Left ventricle myocardium inferior (tissue), 1 donor: ENCODE measurements around the gene SMIM44. TPM values are rescaled to one million over a fixed set of nuclear protein-coding genes. Genes with fewer than 3 reads are reported as not detected.
"Not testable (repeated sequence)": the region's sequence is repeated elsewhere in the genome, so short reads cannot be mapped to it uniquely, and the experiment has no call there.

Source experiments
- DNase-seq: peaks from one replicate; pipeline ENCODE4 v3.0.0-alpha.2; 2020
- H3K27ac ChIP-seq: fragments of 200-600 bp; replicated peaks from 2 replicates; pipeline ENCODE4 v1.8.0; 2021
- H3K27me3 ChIP-seq: fragments of 200-600 bp; 2 replicates; pipeline ENCODE4 v1.8.0; 2021; ENCODE audit warnings: low read depth
- H3K36me3 ChIP-seq: fragments of 200-600 bp; 2 replicates; pipeline ENCODE4 v1.8.0; 2021
- H3K4me1 ChIP-seq: fragments of 200-600 bp; 2 replicates; pipeline ENCODE4 v1.8.0; 2021
- H3K4me3 ChIP-seq: fragments of 200-600 bp; 2 replicates; pipeline ENCODE4 v1.8.0; 2021; ENCODE audit warnings: mild to moderate bottlenecking, moderate library complexity
- H3K9me3 ChIP-seq: fragments of 200-600 bp; replicated peaks from 2 replicates; pipeline ENCODE4 v1.8.0; 2021
- intact Hi-C: fragments of 100-400 bp; cut with micrococcal nuclease; formaldehyde crosslinking; loops from one replicate; pipeline ENCODE4 v1.11.0; 2022
- total RNA-seq: library from RNA; stranded (reverse); fragmentation: NEBNext Ultra II Directional; extraction: Animal tissue kit (Norgen Biotek cat#: 25700); gene quantifications from one replicate; pipeline ENCODE4 v1.2.1, GENCODE V29; 2021
- TF ChIP-seq, protein P1 (sequence below): fragments of 200-600 bp; IDR thresholded peaks from 2 replicates; pipeline ENCODE4 v1.8.0; 2021; ENCODE audit warnings: antibody characterized with exemption, mild to moderate bottlenecking, borderline replicate concordance
- donor health status: DM: no; HTN: yes; CAD: no; lungs with severe emphysema.

The SMIM44 gene
- total RNA-seq, 1 donor from 2014 or later = not detected

DNA sequence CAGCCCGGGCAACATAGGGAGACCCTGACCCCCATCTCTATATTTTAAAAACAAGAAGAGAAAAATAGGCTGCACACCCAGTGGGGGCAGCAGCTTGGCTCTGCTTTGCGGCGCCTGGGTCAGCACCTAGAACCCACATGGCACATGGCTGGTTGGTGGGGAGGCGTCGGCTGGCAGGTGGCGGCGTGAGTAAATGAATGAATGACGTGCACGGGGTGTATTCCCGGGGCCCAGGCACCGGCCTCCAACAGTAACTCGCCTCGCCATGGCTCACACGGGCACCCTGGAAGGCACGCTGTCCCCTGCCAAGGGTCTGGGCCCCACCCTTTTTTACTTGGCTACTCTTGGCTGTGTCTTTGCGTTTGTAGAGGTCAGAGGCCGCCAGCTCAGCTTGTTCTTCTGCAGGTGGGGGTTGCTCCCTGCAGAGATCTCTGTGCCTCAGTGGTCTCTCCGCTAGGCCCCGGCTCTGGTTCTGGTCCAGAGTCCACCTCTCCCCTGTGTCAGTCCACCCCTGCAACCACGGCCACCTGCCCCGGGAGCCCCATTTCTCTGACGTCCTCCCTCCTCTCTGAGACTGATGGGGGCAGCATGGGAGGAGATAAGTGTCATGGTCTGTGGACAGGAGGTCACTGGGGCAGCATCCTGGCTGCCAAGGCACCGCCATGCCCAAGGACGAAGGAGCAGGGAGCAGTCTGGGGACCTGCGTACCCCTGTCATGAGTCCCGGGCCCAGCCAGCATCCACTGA is 28.4 kb upstream of the SMIM44 start:
- H3K4me3 ChIP-seq = no peak overlapping the region
- no peak overlapping the region for H3K27ac ChIP-seq
- DNase-seq = no peak
- H3K27me3 ChIP-seq = no peaks in the 10 kb centered on the region
- peaks cover 14% of the 10 kb centered on the region for H3K36me3 ChIP-seq
- TF ChIP-seq, protein P1, sequence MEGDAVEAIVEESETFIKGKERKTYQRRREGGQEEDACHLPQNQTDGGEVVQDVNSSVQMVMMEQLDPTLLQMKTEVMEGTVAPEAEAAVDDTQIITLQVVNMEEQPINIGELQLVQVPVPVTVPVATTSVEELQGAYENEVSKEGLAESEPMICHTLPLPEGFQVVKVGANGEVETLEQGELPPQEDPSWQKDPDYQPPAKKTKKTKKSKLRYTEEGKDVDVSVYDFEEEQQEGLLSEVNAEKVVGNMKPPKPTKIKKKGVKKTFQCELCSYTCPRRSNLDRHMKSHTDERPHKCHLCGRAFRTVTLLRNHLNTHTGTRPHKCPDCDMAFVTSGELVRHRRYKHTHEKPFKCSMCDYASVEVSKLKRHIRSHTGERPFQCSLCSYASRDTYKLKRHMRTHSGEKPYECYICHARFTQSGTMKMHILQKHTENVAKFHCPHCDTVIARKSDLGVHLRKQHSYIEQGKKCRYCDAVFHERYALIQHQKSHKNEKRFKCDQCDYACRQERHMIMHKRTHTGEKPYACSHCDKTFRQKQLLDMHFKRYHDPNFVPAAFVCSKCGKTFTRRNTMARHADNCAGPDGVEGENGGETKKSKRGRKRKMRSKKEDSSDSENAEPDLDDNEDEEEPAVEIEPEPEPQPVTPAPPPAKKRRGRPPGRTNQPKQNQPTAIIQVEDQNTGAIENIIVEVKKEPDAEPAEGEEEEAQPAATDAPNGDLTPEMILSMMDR = no peak
- H3K9me3 ChIP-seq = no peaks in the 10 kb centered on the region
- intact Hi-C loops = no loop called here
- H3K4me1 ChIP-seq = peaks cover 71% of the 10 kb centered on the region

DNA sequence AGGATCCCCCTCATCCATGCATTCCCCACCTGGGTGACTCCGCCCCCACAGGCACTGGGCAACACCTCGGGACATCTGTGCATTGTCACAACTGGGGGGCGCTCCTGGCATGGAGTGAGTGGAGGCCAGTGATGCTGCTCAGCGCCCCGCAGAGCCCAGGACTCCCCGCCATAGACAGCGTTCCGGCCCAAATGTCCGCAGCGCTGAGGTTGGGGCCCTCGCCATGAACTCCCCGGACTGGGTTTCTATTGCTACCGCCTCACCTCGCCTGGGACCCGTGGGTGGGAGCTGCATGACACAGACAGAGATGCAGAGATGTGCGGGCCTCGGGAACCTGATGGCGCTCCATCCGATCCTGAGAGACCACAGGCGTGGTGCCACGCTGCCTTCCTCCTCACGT is 27.5 kb upstream of the SMIM44 start:
- DNase-seq = no peak
- Histone ChIP-seq H3K27me3 (no peaks in the 10 kb centered on the region), H3K4me1 (peaks cover 70% of the 10 kb centered on the region), H3K4me3 (no peak overlapping the region), H3K36me3 (peaks cover 14% of the 10 kb centered on the region), H3K9me3 (no peaks in the 10 kb centered on the region), H3K27ac (no peak overlapping the region)
- intact Hi-C loops = no loop called here
- TF ChIP-seq, protein P1 = no peak

DNA sequence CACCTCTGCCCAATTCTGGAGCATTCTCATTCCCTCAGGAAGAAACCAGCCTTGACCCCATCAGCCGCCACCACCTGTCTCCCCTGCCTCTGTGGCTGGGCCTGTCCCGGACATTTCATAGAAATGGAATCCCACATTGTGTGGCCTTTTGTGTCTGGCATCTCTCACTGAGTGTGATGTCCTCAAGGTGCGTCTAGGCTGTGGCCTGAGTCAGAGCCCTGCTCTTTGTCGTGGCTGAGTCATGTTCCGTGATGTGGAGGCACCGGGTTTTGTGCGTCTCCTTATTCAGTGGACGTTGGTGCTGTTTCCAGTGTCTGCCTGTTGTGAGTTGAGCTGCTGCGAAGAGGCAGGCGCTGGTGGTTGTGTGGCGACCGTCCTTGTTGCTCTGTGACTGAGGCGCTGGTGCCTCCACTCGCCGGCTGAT is 26.3 kb upstream of the SMIM44 start:
- Histone ChIP-seq H3K4me3 (no peak overlapping the region), H3K9me3 (no peaks in the 10 kb centered on the region), H3K4me1 (peaks cover 75% of the 10 kb centered on the region), H3K36me3 (peaks cover 14% of the 10 kb centered on the region), H3K27me3 (no peaks in the 10 kb centered on the region), H3K27ac (no peak overlapping the region)
- TF ChIP-seq, protein P1 = no peak
- intact Hi-C loops = no loop called here
- DNase-seq = no peak

DNA sequence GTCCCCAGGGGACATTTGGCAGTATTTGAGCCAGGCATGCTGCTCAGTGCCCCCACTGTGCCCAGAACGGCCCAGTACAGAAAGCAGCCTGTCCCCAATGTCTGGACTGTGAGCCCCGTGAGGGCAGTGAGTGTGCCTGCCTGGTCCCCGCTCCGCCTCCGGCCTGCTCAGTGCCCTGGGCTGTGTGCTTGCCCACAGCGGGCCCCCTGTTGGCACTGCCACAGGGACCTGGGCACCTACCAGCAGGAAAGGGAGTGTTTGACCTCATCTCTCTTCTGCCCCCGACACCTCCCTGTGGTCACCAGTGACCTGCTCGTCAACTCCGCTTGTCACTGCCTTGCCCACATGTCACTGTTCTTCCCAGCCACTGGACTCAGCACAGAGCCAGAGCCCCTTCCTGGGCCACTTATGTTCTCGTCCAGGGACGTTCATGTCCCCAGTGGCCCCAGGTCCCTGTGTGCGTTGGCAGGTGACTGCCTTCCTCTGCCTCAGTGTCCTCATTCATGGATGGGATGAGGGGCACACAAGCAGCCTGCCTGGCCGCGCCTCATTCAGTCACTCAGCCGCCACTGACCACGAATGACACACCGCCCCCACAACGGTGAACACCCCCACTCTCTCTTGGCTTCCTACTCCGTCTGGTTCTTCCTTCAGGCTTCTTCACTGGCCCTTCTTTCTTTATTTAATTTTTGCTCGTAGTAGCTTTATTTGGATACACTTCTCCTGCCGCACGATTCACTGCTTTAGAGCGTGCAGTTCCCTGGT is 25.7 kb upstream of the SMIM44 start:
- Histone ChIP-seq H3K4me3 (no peak overlapping the region), H3K27me3 (no peaks in the 10 kb centered on the region), H3K4me1 (peaks cover 70% of the 10 kb centered on the region), H3K27ac (no peak overlapping the region), H3K36me3 (peaks cover 14% of the 10 kb centered on the region), H3K9me3 (no peaks in the 10 kb centered on the region)
- TF ChIP-seq, protein P1 = no peak
- no peak for DNase-seq
- intact Hi-C loops = no loop called here

DNA sequence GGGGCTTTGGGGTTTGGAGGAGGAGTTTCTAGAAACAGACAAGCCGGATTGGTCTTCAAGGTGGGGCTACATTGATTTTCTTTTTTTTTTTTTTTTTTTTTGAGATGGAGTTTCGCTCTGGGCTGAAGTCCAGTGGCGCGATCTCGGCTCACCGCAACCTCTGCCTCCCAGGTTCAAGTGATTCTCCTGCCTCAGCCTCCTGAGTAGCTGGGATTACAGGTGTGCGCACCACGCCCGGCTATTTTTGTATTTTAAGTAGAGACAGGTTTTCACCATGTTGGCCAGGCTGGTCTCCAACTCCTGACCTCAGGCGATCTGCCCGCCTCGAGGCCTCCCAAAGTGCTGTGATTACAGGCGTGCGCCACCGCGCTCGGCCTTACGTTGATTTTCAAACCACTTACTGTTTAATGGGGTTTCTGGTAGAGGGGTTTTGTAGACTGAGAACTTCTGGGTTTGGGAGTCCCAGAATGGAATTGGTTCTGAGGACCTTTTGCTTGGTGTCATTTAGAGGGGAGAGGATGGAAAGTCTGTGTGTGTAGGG is 24.9 kb upstream of the SMIM44 start:
- H3K9me3 ChIP-seq, DNase-seq, intact Hi-C loops, H3K4me3 ChIP-seq, H3K27ac ChIP-seq, H3K27me3 ChIP-seq: not testable (repeated sequence)
- Histone ChIP-seq H3K4me1 (peaks cover 63% of the 10 kb centered on the region), H3K36me3 (peaks cover 14% of the 10 kb centered on the region)
